ENCODE measurements around the gene NLGN2. TPM values are rescaled to one million over a fixed set of nuclear protein-coding genes. Genes with fewer than 3 reads are reported as not detected.

The NLGN2 gene
- total RNA-seq, 4 donors from 2014 or later: 5.5 to 9.6 (median 6.4) TPM

- no peak overlapping the region for H3K4me3 ChIP-seq (ENCODE audit: low read depth, poor library complexity, severe bottlenecking)
- 9 to 12% methylated on average over 16 of the region's 16 CpGs for WGBS, 2 donors
- DNase-seq (ENCODE audit: low spot score in 2 of 2): no peak
- no peak for TF ChIP-seq POLR2A (IDR thresholded peaks at IDR 0.05)
- no peak for TF ChIP-seq CTCF (IDR thresholded peaks at IDR 0.05)
- intact Hi-C loops (cut with DNase I; ENCODE audit: low total_unique reads): no loop called here
These were observed 37.9 kb downstream of the NLGN2 start for GRCh38 chr17:7445619-7445968.

- no peak overlapping the region for H3K4me3 ChIP-seq (ENCODE audit: low read depth, poor library complexity, severe bottlenecking)
- 91 to 93% methylated on average over 7 of the region's 7 CpGs for WGBS, 2 donors
- intact Hi-C loops (cut with DNase I; ENCODE audit: low total_unique reads): no loop called here
- TF ChIP-seq CTCF (IDR thresholded peaks at IDR 0.05) (no peak), POLR2A (IDR thresholded peaks at IDR 0.05) (no peak)
- DNase-seq (ENCODE audit: low spot score in 2 of 2): peak in 1 of 2 donors; percentile 61
These were observed 40.8 kb downstream of the NLGN2 start for GRCh38 chr17:7448461-7448860.

GRCh38 chr17:7459961-7460545 lies 52.4 kb downstream of the NLGN2 start:
- H3K4me3 ChIP-seq (ENCODE audit: low read depth, poor library complexity, severe bottlenecking): no peak overlapping the region
- TF ChIP-seq POLR2A (IDR thresholded peaks at IDR 0.05) (no peak), CTCF (IDR thresholded peaks at IDR 0.05) (no peak)
- intact Hi-C loops (cut with DNase I; ENCODE audit: low total_unique reads): no loop called here
- WGBS, 2 donors: 74% methylated on average over 3 of the region's 3 CpGs
- DNase-seq (ENCODE audit: low spot score in 2 of 2): no peak

GRCh38 chr17:7460850-7461660 lies 53.4 kb downstream of the NLGN2 start:
- TF ChIP-seq POLR2A (IDR thresholded peaks at IDR 0.05) (no peak), CTCF (IDR thresholded peaks at IDR 0.05) (no peak)
- H3K4me3 ChIP-seq (ENCODE audit: low read depth, poor library complexity, severe bottlenecking): no peak overlapping the region
- intact Hi-C loops (cut with DNase I; ENCODE audit: low total_unique reads): no loop called here
- WGBS, 2 donors: 93 to 98% methylated on average over 7 of the region's 7 CpGs
- DNase-seq (ENCODE audit: low spot score in 2 of 2): no peak

- 84 to 87% methylated on average over 21 to 31 of the region's 44 CpGs for WGBS, 2 donors
- TF ChIP-seq CTCF (IDR thresholded peaks at IDR 0.05) (no peak), POLR2A (IDR thresholded peaks at IDR 0.05) (no peak)
- no peak overlapping the region for H3K4me3 ChIP-seq (ENCODE audit: low read depth, poor library complexity, severe bottlenecking)
- DNase-seq (ENCODE audit: low spot score in 2 of 2): no peak
- intact Hi-C loops (cut with DNase I; ENCODE audit: low total_unique reads): no loop called here
These were observed 55.1 kb downstream of the NLGN2 start for GRCh38 chr17:7462474-7463371.
